HCT116 (cell line): ENCODE data around the gene CSNK1D. TPM values are rescaled to one million over a fixed set of nuclear protein-coding genes. Genes with fewer than 3 reads are reported as not detected.

Experiments
- ATAC-seq: fragments of 200-7000 bp; cut with Tn5 transposase; 2 replicates; pipeline ENCODE4 v1.9.1; 2020; ENCODE audit warnings: mild to moderate bottlenecking, moderate library complexity
- BruUV-seq: library from RNA; stranded (reverse); fragments of 400-500 nt; replicated peaks from 2 replicates; lab custom pipeline; 2021; lab: Mats Ljungman, UMichigan
- CTCF ChIA-PET: fragments of 300-600 bp; sonication (Branson Sonifier 250); formaldehyde crosslinking; loops from one replicate; lab custom pipeline; 2021; ENCODE audit warnings: antibody characterized with exemption; lab: Charles Lee
- POLR2A ChIA-PET: fragments of 300-600, 350-600 bp; sonication (Branson Sonifier 250); formaldehyde crosslinking; loops from one replicate; lab custom pipeline; 2021; ENCODE audit warnings: antibody characterized with exemption; lab: Charles Lee
- RAD21 ChIA-PET, 2 experiments: fragments of 300-600 bp; sonication (Branson Sonifier 250); formaldehyde crosslinking; loops; one replicate each; lab custom pipeline; 2023; ENCODE audit warnings: low total read pairs in 2 of 2; ENCODE audit not compliant: uncharacterized antibody in 2 of 2, unreplicated experiment in 2 of 2, low non-redundant PET in 1 of 2; lab: Charles Lee
- DNase-seq: peaks from one replicate; pipeline ENCODE4 v3.0.0-alpha.2; 2010; ENCODE audit warnings: low read depth, low spot score
- H2AFZ ChIP-seq: fragments of 200-600 bp; shearing (Covaris generic), sonication (generic); 2 replicates; pipeline ENCODE4 v1.6.1; 2017; ENCODE audit warnings: low read depth, mixed run types, mixed read lengths, antibody characterized with exemption, low read length; ENCODE audit not compliant: poor library complexity, severe bottlenecking
- H3K27ac ChIP-seq: 2 replicates; pipeline ENCODE4 v1.5.1; 2012; ENCODE audit warnings: low read depth, low read length
- H3K27me3 ChIP-seq: fragments of 200-600 bp; sonication (generic); 2 replicates; pipeline ENCODE4 v1.6.1; 2016; ENCODE audit warnings: mixed run types, low read length, mixed read lengths; ENCODE audit not compliant: insufficient read depth
- H3K36me3 ChIP-seq, 2 experiments: fragments of 200-500 bp in 1 of 2; fragments of 200-600 bp in 1 of 2; sonication (Bioruptor generic) in 1 of 2; sonication (generic) in 1 of 2; 2 replicates each; pipeline versions ENCODE4 v1.5.1 to v1.6.1; 2014 to 2016; ENCODE audit warnings: low read length in 2 of 2, inconsistent platforms in 1 of 2, mixed read lengths in 1 of 2, mixed run types in 1 of 2; ENCODE audit not compliant: insufficient read depth in 2 of 2, control insufficient read depth in 1 of 2
- H3K4me1 ChIP-seq, 2 experiments: fragments of 200-600 bp in 1 of 2; sonication (generic) in 1 of 2; 2 replicates each; pipeline versions ENCODE4 v1.5.1 to v1.6.1; 2012 to 2017; ENCODE audit warnings: low read length in 2 of 2, inconsistent platforms in 1 of 2, mild to moderate bottlenecking in 1 of 2, mixed read lengths in 1 of 2, mixed run types in 1 of 2, moderate library complexity in 1 of 2; ENCODE audit not compliant: insufficient read depth in 2 of 2, control insufficient read depth in 1 of 2
- H3K4me2 ChIP-seq: fragments of 200-600 bp; sonication (generic); 2 replicates; pipeline ENCODE4 v1.6.1; 2017; ENCODE audit warnings: mixed run types, low read length, mixed read lengths
- H3K4me3 ChIP-seq, 2 experiments: fragments of 200-600 bp in 1 of 2; sonication (generic) in 1 of 2; replicated peaks in 1 of 2; 2 replicates each; pipeline ENCODE4 v1.5.1; 2011 to 2016; ENCODE audit warnings: low read length in 2 of 2, control low read depth in 1 of 2, low read depth in 1 of 2, mild to moderate bottlenecking in 1 of 2, mixed read lengths in 1 of 2, mixed run types in 1 of 2
- H3K79me2 ChIP-seq: fragments of 200-600 bp; sonication (generic); 2 replicates; pipeline ENCODE4 v1.6.1; 2017; ENCODE audit warnings: mild to moderate bottlenecking, mixed run types, low read length, moderate library complexity, mixed read lengths; ENCODE audit not compliant: insufficient read depth
- H3K9ac ChIP-seq: fragments of 200-600 bp; sonication (generic); 2 replicates; pipeline ENCODE4 v1.6.1; 2016; ENCODE audit warnings: low read length, mixed read lengths
- H3K9me2 ChIP-seq: fragments of 200-600 bp; sonication (generic), shearing (Covaris generic); 2 replicates; pipeline ENCODE4 v1.6.1; 2017; ENCODE audit warnings: mixed run types, mild to moderate bottlenecking, moderate library complexity; ENCODE audit not compliant: insufficient read depth
- H3K9me3 ChIP-seq, 2 experiments: fragments of 200-500 bp in 1 of 2; fragments of 200-600 bp in 1 of 2; sonication (Bioruptor generic) in 1 of 2; sonication (generic) in 1 of 2; 2 replicates each; pipeline ENCODE4 v1.6.1; 2014 to 2017; ENCODE audit warnings: low read length in 2 of 2, mixed read lengths in 2 of 2, inconsistent platforms in 1 of 2, low read depth in 1 of 2, mild to moderate bottlenecking in 1 of 2, mixed run types in 1 of 2, moderate library complexity in 1 of 2; ENCODE audit not compliant: control insufficient read depth in 1 of 2, insufficient read depth in 1 of 2
- H4K20me1 ChIP-seq: fragments of 200-600 bp; sonication (generic), shearing (Covaris generic); 2 replicates; pipeline ENCODE4 v1.6.1; 2017; ENCODE audit warnings: mixed run types, mild to moderate bottlenecking, moderate library complexity; ENCODE audit not compliant: insufficient read depth
- CTCF ChIP-seq, 3 experiments: fragments of 200-600 bp in 1 of 3; sonication (generic) in 1 of 3; IDR thresholded peaks in 2 of 3; conservative IDR thresholded peaks in 1 of 3; 2 replicates each; pipeline ENCODE4 v1.5.1; 2012 to 2017; ENCODE audit warnings: low read depth in 2 of 3, low read length in 2 of 3, antibody characterized with exemption in 1 of 3, borderline replicate concordance in 1 of 3, control low read depth in 1 of 3, mild to moderate bottlenecking in 1 of 3, mixed read lengths in 1 of 3, mixed run types in 1 of 3, moderate library complexity in 1 of 3; ENCODE audit not compliant: insufficient read depth in 1 of 3
- ELF1 ChIP-seq: IDR thresholded peaks from 2 replicates; pipeline ENCODE4 v1.6.1; 2012; ENCODE audit warnings: low read depth, borderline replicate concordance
- EZH2 ChIP-seq: fragments of 200-600 bp; sonication (generic); IDR thresholded peaks from 2 replicates; pipeline ENCODE4 v1.6.1; 2017; ENCODE audit warnings: antibody characterized with exemption, mixed run types
- EZH2phosphoT487 ChIP-seq: fragments of 200-600 bp; IDR thresholded peaks from 2 replicates; pipeline ENCODE4 v1.6.1; 2018; ENCODE audit warnings: antibody characterized with exemption, borderline replicate concordance
- SIN3A ChIP-seq: IDR thresholded peaks from 2 replicates; pipeline ENCODE4 v1.6.1; 2012; ENCODE audit warnings: low read depth
- ZFX ChIP-seq: fragments of 450-650 bp; IDR thresholded peaks from 2 replicates; pipeline ENCODE4 v1.6.1; 2017
- intact Hi-C: fragments of 100-400 bp; cut with micrococcal nuclease; formaldehyde crosslinking; loops from 2 replicates; pipeline ENCODE4 v1.10.0; 2022
- total RNA-seq: library from RNA; stranded (reverse); gene quantifications from one replicate; pipeline ENCODE4 v1.2.1, GENCODE V29; 2021; ENCODE audit not compliant: unreplicated experiment

CSNK1D gene
- total RNA-seq, 1 experiment from 2014 or later = 176 TPM

GRCh38 chr17:82203920-82204319 is 69.6 kb downstream of the CSNK1D start:
- no TSS peak for BruUV-seq
- ATAC-seq = no peak
- POLR2A ChIA-PET = interaction anchor here (2.1 kb wide), 1 partner anchor 25 kb away, joined by 5 read pairs; the partner anchor contains the start of gene SLC16A3

More at GRCh38 chr17:82203920-82204319, 69.6 kb downstream of the CSNK1D start:
- no peak overlapping the region for H3K4me3 ChIP-seq
- no peaks in the 10 kb centered on the region for H4K20me1 ChIP-seq
- intact Hi-C loops = no loop called here
- no peak for DNase-seq
- H3K27ac ChIP-seq = peak overlapping the region; percentile 75
- no peaks in the 10 kb centered on the region for H3K9me3 ChIP-seq
- H3K9ac ChIP-seq = no peak overlapping the region
- TF ChIP-seq ELF1 (no peak), SIN3A (no peak), EZH2 (no peak), EZH2phosphoT487 (no peak), CTCF (IDR thresholded peaks at IDR 0.05 in 2 of 3, conservative IDR thresholded peaks at IDR 0.05 in 1 of 3; ENCODE audit: borderline replicate concordance in 1 of 3, insufficient read depth in 1 of 3, low read depth in 2 of 3, low read length in 2 of 3) (0 out of 6 replicates have a peak, but pooled peaks of 1 of the 3 experiments have one; percentile 3), ZFX (no peak)
- CTCF ChIA-PET = interaction anchor here (1.0 kb wide), 1 partner anchor 173 kb away, joined by 3 read pairs; no protein-coding TSS in a partner anchor
- no peaks in the 10 kb centered on the region for H3K9me2 ChIP-seq
- peaks cover 8 to 9% of the 10 kb centered on the region in 2 experiments; a peak in 3 of 4 replicates for H3K36me3 ChIP-seq
- RAD21 ChIA-PET = no interaction called here
- no peak overlapping the region for H2AFZ ChIP-seq
- H3K79me2 ChIP-seq = peaks cover 9% of the 10 kb centered on the region; the same call in 1 of the 2 replicates
- H3K27me3 ChIP-seq = no peaks in the 10 kb centered on the region
- peaks cover 35 to 46% of the 10 kb centered on the region in 2 experiments for H3K4me1 ChIP-seq
- peak overlapping the region; percentile 76 for H3K4me2 ChIP-seq
